HCT116 (cell line): Measurements from ENCODE around the gene PDLIM7. TPM values are rescaled to one million over a fixed set of nuclear protein-coding genes. Genes with fewer than 3 reads are reported as not detected.

Source experiments
- ATAC-seq: fragments of 200-7000 bp; cut with Tn5 transposase; 2 replicates; pipeline ENCODE4 v1.9.1; 2020; ENCODE audit warnings: mild to moderate bottlenecking, moderate library complexity
- BruUV-seq: library from RNA; stranded (reverse); fragments of 400-500 nt; replicated peaks from 2 replicates; lab custom pipeline; 2021; lab: Mats Ljungman, UMichigan
- CTCF ChIA-PET: fragments of 300-600 bp; sonication (Branson Sonifier 250); formaldehyde crosslinking; loops from one replicate; lab custom pipeline; 2021; ENCODE audit warnings: antibody characterized with exemption; lab: Charles Lee
- POLR2A ChIA-PET: fragments of 300-600, 350-600 bp; sonication (Branson Sonifier 250); formaldehyde crosslinking; loops from one replicate; lab custom pipeline; 2021; ENCODE audit warnings: antibody characterized with exemption; lab: Charles Lee
- RAD21 ChIA-PET, 2 experiments: fragments of 300-600 bp; sonication (Branson Sonifier 250); formaldehyde crosslinking; loops; one replicate each; lab custom pipeline; 2023; ENCODE audit warnings: low total read pairs in 2 of 2; ENCODE audit not compliant: uncharacterized antibody in 2 of 2, unreplicated experiment in 2 of 2, low non-redundant PET in 1 of 2; lab: Charles Lee
- DNase-seq: peaks from one replicate; pipeline ENCODE4 v3.0.0-alpha.2; 2010; ENCODE audit warnings: low read depth, low spot score
- H2AFZ ChIP-seq: fragments of 200-600 bp; shearing (Covaris generic), sonication (generic); 2 replicates; pipeline ENCODE4 v1.6.1; 2017; ENCODE audit warnings: low read depth, mixed run types, mixed read lengths, antibody characterized with exemption, low read length; ENCODE audit not compliant: poor library complexity, severe bottlenecking
- H3K27ac ChIP-seq: 2 replicates; pipeline ENCODE4 v1.5.1; 2012; ENCODE audit warnings: low read depth, low read length
- H3K27me3 ChIP-seq: fragments of 200-600 bp; sonication (generic); 2 replicates; pipeline ENCODE4 v1.6.1; 2016; ENCODE audit warnings: mixed run types, low read length, mixed read lengths; ENCODE audit not compliant: insufficient read depth
- H3K36me3 ChIP-seq, 2 experiments: fragments of 200-500 bp in 1 of 2; fragments of 200-600 bp in 1 of 2; sonication (Bioruptor generic) in 1 of 2; sonication (generic) in 1 of 2; 2 replicates each; pipeline versions ENCODE4 v1.5.1 to v1.6.1; 2014 to 2016; ENCODE audit warnings: low read length in 2 of 2, inconsistent platforms in 1 of 2, mixed read lengths in 1 of 2, mixed run types in 1 of 2; ENCODE audit not compliant: insufficient read depth in 2 of 2, control insufficient read depth in 1 of 2
- H3K4me1 ChIP-seq, 2 experiments: fragments of 200-600 bp in 1 of 2; sonication (generic) in 1 of 2; 2 replicates each; pipeline versions ENCODE4 v1.5.1 to v1.6.1; 2012 to 2017; ENCODE audit warnings: low read length in 2 of 2, inconsistent platforms in 1 of 2, mild to moderate bottlenecking in 1 of 2, mixed read lengths in 1 of 2, mixed run types in 1 of 2, moderate library complexity in 1 of 2; ENCODE audit not compliant: insufficient read depth in 2 of 2, control insufficient read depth in 1 of 2
- H3K4me2 ChIP-seq: fragments of 200-600 bp; sonication (generic); 2 replicates; pipeline ENCODE4 v1.6.1; 2017; ENCODE audit warnings: mixed run types, low read length, mixed read lengths
- H3K4me3 ChIP-seq, 2 experiments: fragments of 200-600 bp in 1 of 2; sonication (generic) in 1 of 2; replicated peaks in 1 of 2; 2 replicates each; pipeline ENCODE4 v1.5.1; 2011 to 2016; ENCODE audit warnings: low read length in 2 of 2, control low read depth in 1 of 2, low read depth in 1 of 2, mild to moderate bottlenecking in 1 of 2, mixed read lengths in 1 of 2, mixed run types in 1 of 2
- H3K79me2 ChIP-seq: fragments of 200-600 bp; sonication (generic); 2 replicates; pipeline ENCODE4 v1.6.1; 2017; ENCODE audit warnings: mild to moderate bottlenecking, mixed run types, low read length, moderate library complexity, mixed read lengths; ENCODE audit not compliant: insufficient read depth
- H3K9ac ChIP-seq: fragments of 200-600 bp; sonication (generic); 2 replicates; pipeline ENCODE4 v1.6.1; 2016; ENCODE audit warnings: low read length, mixed read lengths
- H3K9me2 ChIP-seq: fragments of 200-600 bp; sonication (generic), shearing (Covaris generic); 2 replicates; pipeline ENCODE4 v1.6.1; 2017; ENCODE audit warnings: mixed run types, mild to moderate bottlenecking, moderate library complexity; ENCODE audit not compliant: insufficient read depth
- H3K9me3 ChIP-seq, 2 experiments: fragments of 200-500 bp in 1 of 2; fragments of 200-600 bp in 1 of 2; sonication (Bioruptor generic) in 1 of 2; sonication (generic) in 1 of 2; 2 replicates each; pipeline ENCODE4 v1.6.1; 2014 to 2017; ENCODE audit warnings: low read length in 2 of 2, mixed read lengths in 2 of 2, inconsistent platforms in 1 of 2, low read depth in 1 of 2, mild to moderate bottlenecking in 1 of 2, mixed run types in 1 of 2, moderate library complexity in 1 of 2; ENCODE audit not compliant: control insufficient read depth in 1 of 2, insufficient read depth in 1 of 2
- H4K20me1 ChIP-seq: fragments of 200-600 bp; sonication (generic), shearing (Covaris generic); 2 replicates; pipeline ENCODE4 v1.6.1; 2017; ENCODE audit warnings: mixed run types, mild to moderate bottlenecking, moderate library complexity; ENCODE audit not compliant: insufficient read depth
- CTCF ChIP-seq, 3 experiments: fragments of 200-600 bp in 1 of 3; sonication (generic) in 1 of 3; IDR thresholded peaks in 2 of 3; conservative IDR thresholded peaks in 1 of 3; 2 replicates each; pipeline ENCODE4 v1.5.1; 2012 to 2017; ENCODE audit warnings: low read depth in 2 of 3, low read length in 2 of 3, antibody characterized with exemption in 1 of 3, borderline replicate concordance in 1 of 3, control low read depth in 1 of 3, mild to moderate bottlenecking in 1 of 3, mixed read lengths in 1 of 3, mixed run types in 1 of 3, moderate library complexity in 1 of 3; ENCODE audit not compliant: insufficient read depth in 1 of 3
- ELF1 ChIP-seq: IDR thresholded peaks from 2 replicates; pipeline ENCODE4 v1.6.1; 2012; ENCODE audit warnings: low read depth, borderline replicate concordance
- JUND ChIP-seq: IDR thresholded peaks from 2 replicates; pipeline ENCODE4 v1.6.1; 2012
- MAX ChIP-seq: IDR thresholded peaks from 2 replicates; pipeline ENCODE4 v1.6.1; 2012
- POLR2AphosphoS5 ChIP-seq: IDR thresholded peaks from 2 replicates; pipeline ENCODE4 v1.6.1; 2011; ENCODE audit warnings: mild to moderate bottlenecking, low read depth, low read length, moderate library complexity
- RAD21 ChIP-seq: IDR thresholded peaks from 2 replicates; pipeline ENCODE4 v1.6.1; 2012; ENCODE audit warnings: low read depth, mild to moderate bottlenecking
- SIN3A ChIP-seq: IDR thresholded peaks from 2 replicates; pipeline ENCODE4 v1.6.1; 2012; ENCODE audit warnings: low read depth
- YY1 ChIP-seq: IDR thresholded peaks from 2 replicates; pipeline ENCODE4 v1.6.1; 2011; ENCODE audit warnings: low read length, low read depth, moderate library complexity, mild to moderate bottlenecking; ENCODE audit not compliant: insufficient replicate concordance; ENCODE audit errors: extremely low read depth
- ZBTB33 ChIP-seq: IDR thresholded peaks from 2 replicates; pipeline ENCODE4 v1.6.1; 2011; ENCODE audit warnings: mild to moderate bottlenecking, low read length, moderate library complexity; ENCODE audit not compliant: insufficient replicate concordance; ENCODE audit errors: extremely low read depth
- intact Hi-C: fragments of 100-400 bp; cut with micrococcal nuclease; formaldehyde crosslinking; loops from 2 replicates; pipeline ENCODE4 v1.10.0; 2022
- total RNA-seq: library from RNA; stranded (reverse); gene quantifications from one replicate; pipeline ENCODE4 v1.2.1, GENCODE V29; 2021; ENCODE audit not compliant: unreplicated experiment
- TF ChIP-seq, protein P1 (sequence below): IDR thresholded peaks from 2 replicates; pipeline ENCODE4 v1.6.1; 2012

The PDLIM7 gene
- total RNA-seq, 1 experiment from 2014 or later: 153 TPM

- no peak overlapping the region; the same call in 1 of the 2 replicates for H3K27ac ChIP-seq
- no peaks in the 10 kb centered on the region for H3K9me3 ChIP-seq
- CTCF ChIA-PET: interaction anchor here (1.0 kb wide), 1 partner anchor 37 kb away, joined by 3 read pairs; no protein-coding TSS in a partner anchor
- no peaks in the 10 kb centered on the region for H3K27me3 ChIP-seq
- no peak for ATAC-seq
- no peak for DNase-seq
- H4K20me1 ChIP-seq: peaks cover 3% of the 10 kb centered on the region; the same call in 1 of the 2 replicates
- peaks cover 7 to 24% of the 10 kb centered on the region in 2 experiments; a peak in 3 of 4 replicates for H3K36me3 ChIP-seq
- peaks cover 0 to 30% of the 10 kb centered on the region in 2 experiments; a peak in 2 of 4 replicates for H3K4me1 ChIP-seq
- RAD21 ChIA-PET: no interaction called here
- H2AFZ ChIP-seq: no peak overlapping the region
- H3K4me3 ChIP-seq: no peak overlapping the region
- no peak overlapping the region for H3K4me2 ChIP-seq
- no TSS peak for BruUV-seq
- no peak overlapping the region for H3K9ac ChIP-seq
- no peaks in the 10 kb centered on the region for H3K9me2 ChIP-seq
- POLR2A ChIA-PET: interaction anchor here (0.5 kb wide), 1 partner anchor 355 kb away, joined by 3 read pairs; the partner anchor contains the start of gene FGFR4
- H3K79me2 ChIP-seq: peaks cover 30% of the 10 kb centered on the region; the same call in 1 of the 2 replicates
- TF ChIP-seq POLR2AphosphoS5 (peak; percentile 32; the same call in 1 of the 2 replicates), YY1 (no peak)
- intact Hi-C loops: no loop called here
Observed at GRCh38 chr5:177440990-177441780, 56.2 kb downstream of the PDLIM7 start.

GRCh38 chr5:177440211-177440989 lies 57.0 kb downstream of the PDLIM7 start:
- no TSS peak for BruUV-seq
- CTCF ChIA-PET: interaction anchor here (1.0 kb wide), 1 partner anchor 36 kb away, joined by 3 read pairs; no protein-coding TSS in a partner anchor
- H4K20me1 ChIP-seq: peaks cover 3% of the 10 kb centered on the region; the same call in 1 of the 2 replicates
- no peaks in the 10 kb centered on the region for H3K27me3 ChIP-seq
- POLR2A ChIA-PET: interaction anchor here (0.5 to 1.4 kb wide), 2 partner anchors 14 to 354 kb away, joined by 3 to 5 read pairs; partner anchors contain the start of genes FGFR4 and GRK6
- TF ChIP-seq POLR2AphosphoS5: no peak
- no peak for TF ChIP-seq SIN3A
- no peak for TF ChIP-seq RAD21
- no peak for TF ChIP-seq CTCF (IDR thresholded peaks at IDR 0.05 in 2 of 3, conservative IDR thresholded peaks at IDR 0.05 in 1 of 3; ENCODE audit: borderline replicate concordance in 1 of 3, insufficient read depth in 1 of 3, low read depth in 2 of 3, low read length in 2 of 3)
- TF ChIP-seq MAX: no peak
- TF ChIP-seq JUND: no peak
- no peak for TF ChIP-seq ELF1
- TF ChIP-seq, protein P1, sequence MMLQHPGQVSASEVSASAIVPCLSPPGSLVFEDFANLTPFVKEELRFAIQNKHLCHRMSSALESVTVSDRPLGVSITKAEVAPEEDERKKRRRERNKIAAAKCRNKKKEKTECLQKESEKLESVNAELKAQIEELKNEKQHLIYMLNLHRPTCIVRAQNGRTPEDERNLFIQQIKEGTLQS: no peak
- no peak for TF ChIP-seq ZBTB33
- H3K4me1 ChIP-seq: peaks cover 0 to 23% of the 10 kb centered on the region in 2 experiments; a peak in 2 of 4 replicates
- RAD21 ChIA-PET: no interaction called here
- peaks cover 9 to 29% of the 10 kb centered on the region in 2 experiments; a peak in 3 of 4 replicates for H3K36me3 ChIP-seq
- DNase-seq (no peak), ATAC-seq (no peak; the same call in 1 of the 2 replicates)
- H3K79me2 ChIP-seq: peaks cover 22% of the 10 kb centered on the region; the same call in 1 of the 2 replicates
- H3K4me2 ChIP-seq: no peak overlapping the region
- no peaks in the 10 kb centered on the region for H3K9me3 ChIP-seq
- intact Hi-C loops: no loop called here
- no peak overlapping the region for H3K4me3 ChIP-seq
- H3K9ac ChIP-seq: no peak overlapping the region
- no peaks in the 10 kb centered on the region for H3K9me2 ChIP-seq
- H2AFZ ChIP-seq: no peak overlapping the region
- no peak overlapping the region; the same call in 1 of the 2 replicates for H3K27ac ChIP-seq
